CD4-positive, alpha-beta T cell treated with Interleukin-1 beta for 1 hour (primary cell): Measurements from ENCODE around the gene PEAR1.
"Not testable (repeated sequence)": the region's sequence is repeated elsewhere in the genome, so short reads cannot be mapped to it uniquely, and the experiment has no call there.

Experiments used
- DNase-seq, 2 donors: peaks; one replicate each; pipeline ENCODE4 v3.0.0-alpha.2; 2020 to 2022

Gene PEAR1

DNA sequence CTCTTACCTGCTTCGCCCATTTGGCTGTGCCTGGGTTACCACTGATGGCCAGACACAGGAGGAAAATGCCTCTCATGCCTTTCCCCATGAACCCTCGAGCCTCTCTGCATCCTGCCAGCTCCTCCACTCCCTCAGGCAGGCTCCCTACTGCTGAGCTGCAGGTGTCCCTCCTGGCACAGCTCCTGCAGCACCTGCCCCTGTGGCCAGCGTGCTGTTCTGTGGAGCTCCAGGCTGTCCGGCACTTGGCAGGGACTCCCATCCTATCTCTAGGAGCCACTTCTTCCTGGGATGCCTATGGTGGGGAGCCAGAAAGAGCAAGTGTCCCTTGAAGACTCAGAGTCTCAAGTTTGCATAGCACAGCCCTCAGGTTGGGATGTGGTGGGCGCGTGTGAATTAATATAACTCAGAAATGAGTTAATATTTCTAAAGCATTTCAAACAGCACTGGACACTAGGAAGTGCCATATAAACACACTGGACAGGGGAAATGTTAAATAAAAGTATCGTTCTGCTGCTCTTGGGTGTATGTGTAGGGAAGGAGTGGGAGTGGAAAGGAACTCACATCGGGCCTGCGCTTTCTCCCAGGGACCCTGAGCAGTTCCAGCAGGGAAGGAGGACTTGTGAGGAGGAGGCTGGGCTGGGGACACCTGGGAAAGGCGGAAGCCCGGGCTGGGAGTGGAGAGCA is 29.6 kb downstream of the PEAR1 start:
- no peak for DNase-seq

DNA sequence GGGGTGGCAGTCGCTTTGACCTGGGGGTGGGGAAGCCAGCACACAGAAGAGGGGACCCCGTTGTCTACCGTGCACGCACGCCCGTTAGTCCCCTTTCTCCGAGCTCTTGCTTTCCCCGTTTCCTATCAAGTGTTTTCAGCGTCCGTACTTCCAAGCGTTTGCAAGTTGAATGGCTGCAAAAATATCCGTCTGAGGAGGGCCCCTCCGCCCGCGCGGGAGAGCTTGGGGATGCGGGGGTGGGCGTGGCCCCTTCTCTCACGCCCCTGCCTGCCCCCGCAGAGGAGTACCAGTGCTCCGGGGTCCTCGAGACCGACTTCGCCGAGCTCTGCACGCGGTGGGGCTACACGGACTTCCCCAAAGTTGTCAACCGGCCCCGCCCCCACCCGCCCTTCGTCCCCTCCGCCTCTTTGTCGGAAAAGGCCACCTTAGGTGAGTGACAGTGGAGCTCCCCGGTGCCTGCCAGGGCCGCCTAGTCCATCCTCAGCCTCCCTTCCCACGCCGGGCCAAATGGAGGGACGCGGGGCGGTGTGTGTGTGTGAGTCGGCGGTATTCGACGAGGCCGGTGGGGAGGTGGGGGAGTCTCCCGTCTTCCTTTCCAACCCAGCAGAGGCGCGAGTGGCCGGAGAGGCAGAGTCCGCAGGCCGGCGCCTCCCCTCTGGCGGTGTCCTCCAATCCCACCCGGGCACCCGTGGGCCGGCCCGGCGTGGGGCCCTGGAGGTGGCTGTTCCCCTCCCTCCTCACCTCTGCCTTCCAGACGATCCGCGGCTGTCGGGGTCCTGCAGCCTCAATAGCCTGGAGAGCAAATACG is 30.4 kb downstream of the PEAR1 start:
- no peak for DNase-seq

DNA sequence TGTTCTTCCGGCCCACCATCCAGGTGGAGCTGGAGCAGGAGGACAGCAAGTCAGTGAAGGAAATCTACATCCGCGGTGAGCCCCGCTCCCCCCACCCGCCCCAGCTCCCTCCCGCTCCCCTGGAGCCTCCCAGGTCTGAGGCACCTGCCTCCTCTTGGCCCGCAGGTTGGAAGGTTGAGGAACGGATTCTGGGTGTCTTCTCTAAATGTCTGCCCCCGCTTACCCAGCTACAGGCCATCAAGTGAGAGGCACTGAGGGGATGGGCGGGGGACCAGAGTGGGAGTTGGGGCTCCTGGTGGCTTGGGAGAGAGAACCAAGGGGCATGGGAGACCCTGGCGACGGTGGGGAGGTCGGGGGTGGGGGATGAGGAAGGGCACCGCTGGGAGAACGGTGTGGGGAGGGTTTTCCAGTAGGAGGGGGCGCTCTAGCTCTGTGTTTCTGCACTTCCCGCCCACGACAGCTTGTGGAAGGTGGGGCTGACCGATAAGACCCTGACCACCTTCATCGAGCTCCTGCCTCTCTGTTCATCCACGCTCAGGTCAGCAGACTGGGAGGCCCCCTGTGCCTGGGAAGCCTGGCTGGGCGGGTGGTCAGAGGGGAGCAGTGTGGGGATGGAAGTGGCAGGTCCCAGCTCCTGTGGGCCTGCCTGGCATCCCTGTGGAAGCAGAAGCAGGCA is 31.1 kb downstream of the PEAR1 start:
- no peak for DNase-seq

DNA sequence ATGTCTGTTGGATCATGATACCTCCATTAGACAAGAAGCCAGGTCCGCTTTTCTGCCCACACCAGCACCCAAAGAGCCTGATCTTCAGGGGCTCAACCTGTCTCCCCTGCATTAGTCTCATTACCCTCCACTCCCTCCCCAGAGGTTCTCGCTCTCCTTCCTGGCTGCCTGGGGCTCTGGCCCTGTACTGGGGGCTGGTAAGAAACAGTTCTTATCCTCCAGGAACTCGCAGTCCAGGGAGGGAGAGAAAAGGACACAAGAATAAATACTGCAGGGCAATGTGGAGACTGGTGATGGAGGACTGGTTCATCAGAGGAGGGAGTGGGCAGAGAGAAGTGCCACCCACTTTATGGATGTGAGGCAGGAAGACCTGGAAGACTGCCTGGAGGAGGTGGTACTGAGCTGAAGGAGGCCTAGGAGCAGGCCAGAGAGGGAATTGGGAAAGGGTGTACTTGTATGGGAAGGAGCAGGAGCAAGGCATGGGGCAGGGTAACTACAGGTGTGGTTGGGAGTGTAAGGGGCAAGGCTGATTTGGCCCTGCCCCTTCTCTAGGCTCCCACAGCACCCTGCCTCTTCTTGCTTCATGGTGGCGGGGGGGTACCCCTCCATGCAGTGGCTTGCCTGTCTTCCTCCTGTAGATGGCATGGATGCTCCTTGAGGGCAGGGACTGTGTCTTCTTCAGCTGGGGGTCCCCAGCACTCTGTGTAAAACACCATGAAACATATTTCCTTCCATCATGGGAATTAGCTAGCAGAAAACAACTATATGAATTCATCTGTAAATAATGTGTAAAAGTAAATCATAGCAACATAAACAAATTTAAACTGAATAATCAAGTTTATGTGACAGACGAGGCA is 31.9 kb downstream of the PEAR1 start:
- DNase-seq = no peak

DNA sequence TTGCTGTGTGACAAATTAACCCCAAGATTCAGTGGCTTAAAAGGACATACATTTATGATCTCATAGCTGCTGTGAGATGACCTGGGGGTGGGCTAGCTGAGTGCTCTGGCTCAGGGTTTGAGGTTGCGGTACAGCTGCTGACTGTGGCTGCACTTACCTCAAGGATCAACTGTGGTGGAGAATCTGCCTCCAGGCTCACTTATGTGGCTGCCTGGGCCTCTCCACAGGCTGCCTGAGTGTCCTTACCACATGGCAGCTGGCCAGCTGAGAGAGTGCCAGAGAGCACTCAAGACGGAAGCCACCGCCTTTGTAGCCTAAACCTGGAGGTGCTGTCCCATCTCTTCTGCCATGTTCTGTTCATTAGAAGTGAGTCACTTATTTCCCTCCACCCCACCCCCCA is 32.7 kb downstream of the PEAR1 start:
- no peak for DNase-seq

DNA sequence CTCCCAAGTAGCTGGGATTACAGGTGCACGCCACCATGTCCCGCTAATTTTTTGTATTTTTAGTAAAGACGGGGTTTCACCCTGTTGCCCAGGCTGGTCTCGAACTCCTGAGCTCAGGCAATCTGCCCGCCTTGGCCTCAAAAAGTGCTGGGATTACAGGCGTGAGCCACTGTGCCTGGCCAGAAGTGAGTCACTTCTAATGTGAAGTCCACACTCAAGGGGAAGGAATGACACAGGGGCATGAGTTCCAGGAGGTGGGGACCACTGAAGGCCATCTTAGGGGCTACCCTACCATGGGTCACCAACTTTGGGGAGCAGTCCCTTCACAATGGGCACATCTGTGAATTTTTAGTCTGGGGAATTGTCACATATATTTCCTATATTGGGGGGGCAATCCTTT is 33.2 kb downstream of the PEAR1 start:
- DNase-seq = not testable (repeated sequence)

DNA sequence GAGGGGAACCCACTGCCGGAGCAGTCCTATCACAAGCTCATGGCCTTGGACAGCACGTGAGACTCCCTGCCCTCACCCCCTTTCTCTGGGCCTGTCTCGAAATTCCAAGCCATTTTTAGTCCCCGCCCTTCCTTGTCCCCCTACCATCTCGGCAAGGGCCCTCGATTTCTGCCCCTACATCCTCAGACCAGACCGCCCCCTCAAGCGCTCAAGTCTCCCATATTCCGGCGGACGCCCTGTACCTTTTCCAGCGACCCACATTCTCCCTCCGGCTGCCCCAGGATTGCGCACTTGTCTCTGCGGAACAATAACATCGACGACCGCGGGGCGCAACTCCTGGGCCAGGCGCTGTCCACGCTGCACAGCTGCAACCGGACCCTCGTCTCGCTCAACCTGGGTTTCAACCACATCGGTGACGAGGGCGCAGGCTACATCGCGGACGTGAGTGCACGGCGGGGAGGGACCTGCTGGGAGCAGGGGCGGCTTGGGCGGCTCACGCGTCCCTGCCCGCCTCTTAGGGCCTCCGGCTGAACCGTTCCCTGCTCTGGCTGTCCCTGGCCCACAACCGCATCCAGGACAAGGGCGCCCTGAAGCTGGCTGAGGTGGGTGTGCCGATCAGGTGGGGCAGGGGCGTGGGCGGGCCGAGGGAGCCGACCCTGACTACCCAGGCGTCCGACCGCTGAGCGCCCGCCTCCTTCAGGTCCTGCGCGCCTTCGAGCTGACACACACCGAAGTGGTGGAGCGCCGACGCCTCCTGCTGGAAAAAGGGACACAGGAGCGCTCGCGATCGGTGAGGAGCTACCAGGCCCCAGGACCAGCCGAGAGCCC is 33.9 kb downstream of the PEAR1 start:
- DNase-seq = peak; percentile 52 to 58

DNA sequence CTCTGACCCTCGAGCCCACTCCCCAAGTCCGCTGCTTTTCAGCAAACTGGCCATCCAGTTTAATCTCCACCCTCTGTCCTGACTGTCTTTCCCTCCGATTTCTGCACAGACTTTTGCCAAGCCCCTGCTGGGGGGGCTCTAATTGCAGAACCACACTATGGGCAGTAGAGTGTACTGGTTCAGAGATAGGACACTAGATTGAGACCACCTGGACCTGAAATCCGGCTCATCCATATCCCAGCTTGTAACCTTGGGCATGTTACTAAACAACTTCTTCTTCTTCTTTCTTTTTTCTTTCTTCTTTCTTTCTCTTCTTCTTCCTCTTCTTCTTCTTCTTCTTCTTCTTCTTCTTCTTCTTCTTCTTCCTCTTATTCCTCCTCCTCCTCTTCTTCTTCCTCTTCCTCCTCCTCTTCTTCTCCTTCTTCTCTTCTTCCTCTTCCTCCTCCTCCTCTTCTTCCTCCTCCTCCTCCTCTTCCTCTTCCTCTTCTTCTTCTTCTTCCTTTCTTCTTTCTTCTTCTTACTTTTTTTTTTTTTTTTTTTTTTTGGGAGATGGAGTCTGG is 34.6 kb downstream of the PEAR1 start:
- DNase-seq = no peak

DNA sequence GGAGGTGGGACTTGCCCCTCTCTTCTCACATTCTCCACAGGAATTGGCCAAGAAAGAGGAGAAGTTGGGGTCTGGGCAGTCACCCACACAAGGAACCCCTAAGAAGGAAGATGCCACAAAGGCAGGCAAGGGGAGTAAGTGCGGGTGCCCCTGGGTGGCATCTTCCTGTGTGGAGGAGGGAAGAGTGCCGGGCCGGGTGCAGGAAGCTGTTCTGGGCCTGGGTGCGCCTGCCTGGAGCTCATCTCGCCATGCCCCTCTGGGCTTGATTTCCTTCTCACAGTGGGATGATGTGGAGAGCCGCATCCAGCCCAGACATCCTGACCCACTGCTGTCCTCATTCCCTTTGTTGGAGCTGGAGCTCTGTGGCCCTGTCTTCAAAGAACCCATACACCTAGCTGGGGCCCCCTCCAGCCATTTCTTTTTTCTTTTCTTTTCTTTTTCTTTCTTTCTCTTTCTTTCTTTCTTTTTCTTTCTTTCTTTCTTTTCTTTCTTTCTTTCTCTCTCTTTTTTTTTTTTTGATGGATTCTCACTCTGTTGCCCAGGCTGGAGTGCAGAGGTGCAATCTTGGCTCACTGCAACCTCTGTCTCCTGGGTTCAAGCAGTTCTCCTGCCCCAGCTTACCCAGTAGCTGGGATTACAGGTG is 36.2 kb downstream of the PEAR1 start:
- no peak for DNase-seq

DNA sequence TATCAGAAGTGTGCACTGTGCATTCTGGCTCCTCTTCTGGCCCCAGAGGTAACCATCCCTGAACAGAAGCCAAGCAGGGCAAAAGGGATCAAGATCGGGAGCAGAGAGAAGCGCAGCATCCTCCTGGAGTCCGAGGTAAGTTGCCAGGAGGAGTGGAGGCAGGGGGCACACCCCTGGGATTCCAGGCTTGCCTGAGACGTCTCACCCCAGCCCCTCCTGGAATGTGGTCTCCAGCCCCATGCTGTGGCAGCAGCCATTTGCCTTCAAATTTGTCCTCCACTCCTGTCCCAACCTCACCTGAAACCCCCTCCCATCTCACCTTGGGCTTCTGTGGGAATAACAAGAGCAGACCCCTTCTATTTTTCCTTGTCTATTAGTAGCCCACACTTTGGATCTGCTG is 37.0 kb downstream of the PEAR1 start:
- no peak for DNase-seq

DNA sequence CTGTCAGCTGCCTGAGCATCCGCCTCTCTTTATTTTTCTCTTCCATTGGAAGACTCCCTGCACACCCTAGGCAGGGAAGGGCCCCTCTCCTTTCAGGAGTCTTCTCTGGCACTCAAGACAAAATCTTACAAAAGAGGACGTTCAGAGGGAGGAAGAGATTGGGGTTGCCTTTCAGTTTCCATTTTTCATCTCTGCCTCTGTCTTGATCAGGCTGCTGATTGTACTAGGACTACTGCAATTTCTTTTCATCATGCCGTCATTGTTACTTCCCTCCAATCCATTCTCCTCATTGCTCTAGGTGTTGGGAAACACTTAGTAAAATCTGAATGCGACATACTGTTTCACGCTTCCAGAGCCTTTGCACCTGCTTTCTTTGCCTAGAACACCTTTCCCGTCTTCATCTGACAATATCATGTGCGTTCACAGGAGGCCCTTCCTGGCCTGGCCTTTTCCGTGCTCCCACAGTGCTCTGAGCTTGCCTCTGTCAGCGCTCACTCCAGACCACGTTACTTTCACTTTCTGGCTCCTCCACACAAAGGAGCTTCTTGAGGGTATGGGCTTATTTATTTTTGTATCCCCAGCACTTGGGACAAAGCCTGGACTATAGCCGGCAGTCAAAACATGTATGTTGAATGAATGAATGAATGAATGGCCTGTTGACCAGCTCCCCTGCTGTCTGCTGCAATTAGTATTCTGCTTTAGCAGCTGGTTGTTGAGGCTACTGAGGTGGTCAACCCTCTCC is 37.9 kb downstream of the PEAR1 start:
- DNase-seq = no peak

DNA sequence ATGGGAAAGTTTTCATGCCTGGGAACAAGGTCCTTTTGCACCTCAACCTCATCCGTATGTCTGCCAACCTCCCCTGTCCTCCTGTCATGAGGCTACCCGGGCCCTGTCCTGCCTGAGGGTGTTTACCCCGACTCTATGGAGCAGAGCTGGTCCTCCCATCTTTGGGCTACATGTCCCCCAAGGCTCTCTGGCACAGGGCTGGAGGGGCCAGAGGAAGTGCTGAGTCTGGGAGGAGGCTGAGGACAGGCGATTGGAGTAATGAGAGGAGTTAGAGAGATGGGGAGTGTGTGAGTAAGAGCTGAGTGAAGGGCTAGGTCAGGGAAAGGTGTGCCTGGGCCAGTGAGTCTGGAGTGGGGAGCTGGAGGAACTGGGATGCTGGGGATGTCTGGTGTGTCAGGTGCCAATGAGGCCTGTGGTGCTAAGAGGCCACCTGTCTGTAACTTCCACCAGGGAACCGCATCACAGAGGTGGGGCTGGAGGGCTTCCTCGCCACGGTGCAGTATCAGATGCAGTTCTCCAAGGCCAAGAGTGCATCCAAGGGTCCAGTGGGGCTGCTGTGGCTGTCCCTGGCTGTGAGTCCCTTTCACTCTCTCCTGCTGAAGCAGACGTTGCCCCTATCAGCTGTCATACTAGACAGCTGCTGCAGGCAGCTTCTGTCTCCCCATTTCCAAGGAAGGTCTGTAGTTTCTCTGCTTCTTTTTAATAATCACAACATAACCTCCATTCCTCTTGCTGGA is 38.6 kb downstream of the PEAR1 start:
- no peak for DNase-seq

DNA sequence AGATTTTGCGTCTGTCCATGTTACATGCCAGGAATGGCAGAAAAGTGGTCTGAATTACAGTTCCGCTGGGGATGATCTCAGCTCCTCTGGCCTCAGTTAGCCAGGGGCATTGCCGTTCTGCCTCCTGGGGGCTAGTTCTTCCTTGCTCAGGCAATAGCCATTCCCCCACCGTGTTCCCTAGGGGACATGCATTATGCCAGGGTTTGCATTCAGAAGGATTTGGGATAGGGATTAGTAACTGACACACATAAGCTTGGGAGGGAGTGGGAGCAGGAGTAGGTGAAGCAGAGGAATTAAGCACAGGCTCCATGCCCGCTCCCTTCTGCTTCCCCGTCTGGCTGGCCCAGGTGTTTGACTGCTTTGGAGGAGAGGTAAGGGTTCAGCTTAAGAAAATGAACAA is 39.6 kb downstream of the PEAR1 start:
- DNase-seq = no peak

DNA sequence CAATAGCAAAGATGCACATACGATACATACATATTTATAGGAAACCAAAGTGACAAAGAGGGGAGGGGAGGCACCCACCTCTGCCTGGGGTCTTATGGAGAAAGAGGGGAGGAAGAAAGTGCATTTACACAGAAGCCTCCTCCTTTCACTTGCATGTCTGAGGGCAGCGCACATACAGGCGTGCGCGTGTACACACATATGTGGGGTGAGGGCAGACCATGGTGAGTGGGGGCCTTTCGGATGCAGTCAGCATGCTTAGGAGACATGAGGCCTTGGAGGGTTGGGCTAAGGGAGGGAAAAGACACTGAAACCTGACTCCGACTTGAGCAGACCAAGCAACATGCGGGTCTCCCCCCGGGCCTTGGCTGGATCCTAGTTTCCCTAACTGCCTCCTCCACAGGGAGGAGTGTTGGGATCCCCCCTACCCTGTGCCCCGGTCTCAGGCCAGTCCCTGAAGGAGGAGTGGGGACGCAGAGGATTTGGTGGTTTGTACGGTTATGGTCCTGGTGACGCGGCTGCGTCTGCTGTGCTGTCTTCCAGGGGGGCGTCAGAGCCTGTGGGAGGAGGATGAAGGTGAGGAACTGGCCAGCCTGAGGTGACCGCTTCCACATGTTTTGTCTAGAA is 42.1 kb downstream of the PEAR1 start:
- DNase-seq = no peak

DNA sequence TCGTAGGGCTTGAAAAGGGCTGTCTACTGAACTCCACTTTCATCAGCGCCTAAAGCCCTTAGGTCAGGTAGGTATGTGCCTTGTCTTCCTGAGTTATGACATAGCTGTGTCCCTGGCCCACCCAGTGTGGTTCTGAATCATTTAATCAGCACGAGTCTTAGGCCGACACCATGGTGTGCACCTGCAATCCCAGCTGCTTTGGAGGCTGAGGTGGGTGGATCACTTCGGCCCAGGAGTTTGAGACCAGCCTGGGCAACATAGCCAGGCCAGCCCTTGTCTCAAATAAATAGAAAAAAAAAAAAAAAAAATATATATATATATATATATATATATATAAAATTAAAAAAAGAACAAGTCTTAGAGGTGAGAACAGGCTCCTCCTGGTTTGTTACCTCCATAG is 42.7 kb downstream of the PEAR1 start:
- no peak for DNase-seq

DNA sequence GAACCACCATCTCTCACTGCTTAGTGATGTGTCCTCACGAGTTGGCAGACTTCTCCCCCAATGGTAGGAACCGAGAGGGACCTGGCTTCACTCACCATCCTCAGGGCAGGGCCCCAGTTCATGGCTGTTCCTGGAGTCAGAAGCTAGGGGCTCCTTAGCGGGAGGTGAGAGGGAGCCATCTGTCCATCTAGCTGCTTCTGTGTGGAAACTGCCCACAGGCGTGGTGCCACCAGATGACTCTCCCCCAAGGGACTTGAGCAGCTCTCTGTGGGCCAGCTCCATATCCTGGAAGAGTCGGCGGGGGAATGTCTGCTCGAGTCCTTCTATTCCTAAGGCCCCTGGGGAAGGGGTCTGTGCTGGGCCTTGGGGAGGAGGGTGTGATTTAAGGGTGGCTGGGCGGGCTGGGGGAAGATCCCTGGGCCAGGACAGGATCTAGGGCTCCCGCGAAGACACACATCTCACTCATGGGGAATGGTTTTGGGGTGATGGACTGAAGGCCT is 43.3 kb downstream of the PEAR1 start:
- no peak for DNase-seq

DNA sequence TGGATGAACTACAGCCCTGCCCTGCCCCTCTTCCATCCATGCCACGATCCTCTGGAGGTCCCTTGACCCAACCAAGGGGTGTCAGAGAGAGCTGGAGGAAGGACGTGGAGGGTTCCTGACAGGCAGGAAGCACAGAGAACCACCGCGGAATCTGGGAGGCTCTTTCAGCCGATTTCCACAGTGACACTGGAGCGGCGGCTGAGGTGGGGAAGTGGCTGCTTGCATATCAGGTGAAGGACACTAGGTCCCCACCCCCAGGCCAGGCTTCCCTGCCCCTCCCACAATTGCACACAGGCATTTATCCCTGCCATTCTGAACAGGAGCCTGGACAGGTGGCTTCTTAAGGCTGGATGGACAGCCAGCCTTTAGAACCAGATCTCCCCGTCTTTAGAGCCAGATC is 44.4 kb downstream of the PEAR1 start:
- DNase-seq = no peak

DNA sequence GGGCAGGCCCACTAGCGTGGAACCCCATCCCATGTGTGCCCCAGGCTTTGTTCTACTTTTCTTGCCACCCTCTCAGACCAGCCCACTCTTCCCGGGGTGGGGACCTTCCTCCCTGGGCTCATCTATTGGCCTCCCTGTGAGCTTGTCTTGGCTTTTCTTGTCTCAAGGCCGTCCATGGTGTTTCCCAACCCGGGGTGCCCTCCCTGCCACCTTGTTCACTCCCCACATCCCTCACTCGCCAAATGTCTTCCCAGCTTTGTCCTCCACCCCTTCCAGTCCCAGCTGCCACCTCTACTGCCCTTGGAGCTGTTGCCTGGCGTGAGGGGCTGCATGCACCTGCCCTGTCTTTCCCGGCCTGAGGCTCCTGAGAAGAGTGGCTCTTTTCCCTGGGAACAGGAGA is 45.3 kb downstream of the PEAR1 start:
- no peak for DNase-seq

DNA sequence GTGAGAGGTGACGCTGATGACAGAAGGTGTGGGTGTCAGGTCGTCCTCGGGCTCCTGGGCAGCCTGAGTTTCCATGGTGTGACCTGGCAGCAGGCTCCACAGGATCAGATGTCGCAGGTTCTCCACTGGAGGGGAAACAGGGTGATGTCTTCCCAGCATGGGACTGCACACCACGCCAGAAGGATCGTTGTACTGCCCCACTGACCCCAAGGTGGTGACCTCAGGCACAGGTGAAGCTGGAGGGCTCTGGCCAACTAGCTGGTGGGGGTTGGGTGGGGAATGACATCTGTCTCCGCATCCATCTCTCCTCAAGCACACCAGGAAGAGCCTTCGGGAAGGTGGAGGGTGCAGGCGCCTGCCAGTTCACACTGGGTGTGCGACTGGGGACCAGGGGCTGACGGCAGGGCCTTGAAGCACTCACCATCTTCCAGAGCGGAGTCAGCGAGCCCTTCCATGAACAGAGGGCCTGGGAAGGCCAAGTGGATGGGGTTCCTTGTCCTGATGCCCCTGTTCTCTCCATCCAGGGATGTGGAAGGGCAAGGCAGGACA is 46.3 kb downstream of the PEAR1 start:
- no peak for DNase-seq
